ELF-1 (cell line): Measurements from ENCODE around the gene ATOH8.

Experiments
- DNase-seq: peaks from one replicate; pipeline ENCODE4 v3.0.0-alpha.2; 2016; ENCODE audit warnings: low read depth, low spot score

Gene ATOH8

DNA sequence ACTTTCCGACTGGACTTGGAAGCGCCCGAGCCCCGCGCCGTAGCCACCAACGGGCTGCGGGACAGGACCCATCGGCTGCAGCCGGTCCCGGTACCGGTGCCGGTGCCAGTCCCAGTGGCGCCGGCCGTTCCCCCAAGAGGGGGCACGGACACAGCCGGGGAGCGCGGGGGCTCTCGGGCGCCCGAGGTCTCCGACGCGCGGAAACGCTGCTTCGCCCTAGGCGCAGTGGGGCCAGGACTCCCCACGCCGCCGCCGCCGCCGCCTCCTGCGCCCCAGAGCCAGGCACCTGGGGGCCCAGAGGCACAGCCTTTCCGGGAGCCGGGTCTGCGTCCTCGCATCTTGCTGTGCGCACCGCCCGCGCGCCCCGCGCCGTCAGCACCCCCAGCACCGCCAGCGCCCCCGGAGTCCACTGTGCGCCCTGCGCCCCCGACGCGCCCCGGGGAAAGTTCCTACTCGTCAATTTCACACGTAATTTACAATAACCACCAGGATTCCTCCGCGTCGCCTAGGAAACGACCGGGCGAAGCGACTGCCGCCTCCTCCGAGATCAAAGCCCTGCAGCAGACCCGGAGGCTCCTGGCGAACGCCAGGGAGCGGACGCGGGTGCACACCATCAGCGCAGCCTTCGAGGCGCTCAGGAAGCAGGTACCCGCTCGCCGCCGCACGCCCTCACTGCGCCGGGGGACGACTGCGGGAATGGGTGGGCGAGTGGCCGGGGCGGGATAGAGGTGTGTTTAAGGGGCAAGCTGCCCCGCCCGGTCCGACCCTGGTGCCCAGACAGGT, 713 bp downstream of the ATOH8 start:
- peak; percentile 72 for DNase-seq

DNA sequence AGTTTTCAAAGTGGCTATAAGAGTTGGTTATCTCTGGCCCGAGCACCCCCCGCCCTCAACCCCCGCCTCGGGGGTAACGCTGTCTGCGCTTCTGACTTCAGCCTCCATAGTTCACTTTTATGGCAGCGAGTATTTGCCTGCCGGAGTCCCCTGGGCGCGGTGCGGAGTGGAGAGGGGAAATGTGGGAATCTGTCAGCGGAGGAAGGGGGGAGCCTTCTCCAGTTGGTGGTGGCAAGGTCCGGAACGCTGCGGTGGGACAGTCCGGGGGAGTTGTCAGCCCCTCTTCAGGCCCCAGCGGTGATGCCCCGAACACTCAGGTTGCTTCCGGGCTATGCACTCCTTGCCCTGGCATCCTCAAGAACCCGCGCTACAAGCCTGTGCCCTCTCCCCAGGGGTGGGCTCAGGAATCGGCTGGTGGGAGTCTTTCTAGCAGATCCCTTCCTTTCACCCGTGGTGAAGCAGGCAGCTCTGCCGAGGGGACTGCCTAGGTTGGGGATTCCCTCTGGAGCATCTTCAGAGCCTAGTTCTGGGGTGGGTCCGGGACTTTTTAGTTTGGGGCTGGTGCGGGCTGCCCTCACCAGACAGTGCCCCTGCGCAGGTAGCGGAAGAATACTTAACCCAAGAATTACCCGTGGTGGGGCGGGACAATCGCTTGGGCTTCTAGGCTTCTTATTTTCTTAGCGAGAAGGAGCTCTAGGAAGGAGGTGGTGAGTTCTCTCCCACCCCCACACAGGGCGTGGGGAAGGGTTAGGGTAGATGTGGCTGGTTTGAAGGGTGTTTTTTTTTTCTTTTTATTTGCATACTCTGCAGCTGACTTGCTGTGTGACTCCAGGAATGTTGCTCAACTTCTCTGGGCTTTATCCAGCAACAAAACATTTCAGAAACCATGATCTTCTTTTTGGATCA, 1.6 kb downstream of the ATOH8 start:
- DNase-seq, result no peak

DNA sequence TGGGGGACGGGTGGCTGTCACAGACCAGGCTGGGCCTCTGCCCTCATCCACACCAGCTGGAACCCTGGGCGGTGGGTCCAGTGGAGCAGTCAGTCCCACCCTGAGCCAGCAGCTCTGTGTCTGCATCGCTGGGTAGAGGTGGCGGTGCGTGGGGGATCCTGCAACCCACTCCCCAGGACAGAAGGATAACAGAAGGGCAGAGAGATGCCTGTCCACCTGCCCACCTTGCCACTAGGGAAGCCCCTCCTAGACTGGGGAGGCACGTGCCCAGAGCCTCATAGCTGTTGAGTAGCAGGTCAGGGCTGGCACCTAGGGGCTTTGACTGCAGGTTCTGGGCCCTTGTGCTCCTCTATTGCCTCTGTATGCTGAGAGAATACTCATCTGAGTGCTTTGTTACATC, 2.4 kb downstream of the ATOH8 start:
- DNase-seq, result no peak

DNA sequence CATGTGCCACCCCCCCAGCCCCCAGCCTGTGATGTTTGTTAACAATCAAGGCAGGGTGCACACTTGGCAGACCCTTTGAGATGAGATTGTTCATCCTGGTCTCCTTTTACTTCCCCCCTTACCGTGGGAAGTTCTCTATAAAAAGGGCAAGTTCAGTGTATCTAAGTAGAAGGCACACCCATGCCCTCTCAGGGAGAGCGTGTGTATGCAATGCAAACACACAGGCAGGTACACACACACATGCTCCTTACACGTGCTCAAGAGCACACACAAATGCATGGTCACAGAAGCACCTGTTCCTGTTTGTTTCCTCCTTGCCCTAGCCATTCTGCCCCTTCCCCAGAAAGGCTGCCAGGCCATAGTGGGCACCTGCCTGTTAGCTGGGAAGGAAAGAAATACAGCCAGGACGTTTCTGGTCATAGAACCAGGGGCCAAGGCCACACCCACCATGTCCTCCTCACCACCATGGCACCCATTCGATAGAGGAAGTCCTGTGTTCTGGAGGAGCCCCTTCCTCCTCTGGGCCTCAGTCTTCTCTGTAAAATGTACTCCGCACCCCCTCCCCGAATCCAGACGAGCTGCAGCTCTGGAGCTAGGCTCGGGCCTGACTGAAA, 3.1 kb downstream of the ATOH8 start:
- DNase-seq, result no peak

DNA sequence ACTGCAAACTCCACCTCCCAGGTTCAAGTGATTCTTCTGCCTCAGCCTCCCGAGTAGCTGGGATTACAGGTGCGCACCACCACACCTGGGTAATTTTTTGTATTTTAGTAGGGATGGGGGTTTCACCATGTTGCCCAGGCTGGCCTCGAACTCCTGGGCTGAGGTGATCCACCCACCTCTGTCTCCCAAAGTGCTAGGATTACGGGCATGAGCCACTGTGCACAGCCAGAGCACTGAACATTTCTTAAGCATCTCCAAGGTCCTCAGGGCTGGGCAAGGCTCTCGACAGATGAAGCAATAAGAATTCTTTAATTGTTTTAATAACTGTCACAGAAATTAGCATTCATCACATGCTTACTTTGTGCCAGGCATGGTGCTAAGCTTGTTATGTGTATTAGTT, 4.1 kb downstream of the ATOH8 start:
- no peak for DNase-seq

DNA sequence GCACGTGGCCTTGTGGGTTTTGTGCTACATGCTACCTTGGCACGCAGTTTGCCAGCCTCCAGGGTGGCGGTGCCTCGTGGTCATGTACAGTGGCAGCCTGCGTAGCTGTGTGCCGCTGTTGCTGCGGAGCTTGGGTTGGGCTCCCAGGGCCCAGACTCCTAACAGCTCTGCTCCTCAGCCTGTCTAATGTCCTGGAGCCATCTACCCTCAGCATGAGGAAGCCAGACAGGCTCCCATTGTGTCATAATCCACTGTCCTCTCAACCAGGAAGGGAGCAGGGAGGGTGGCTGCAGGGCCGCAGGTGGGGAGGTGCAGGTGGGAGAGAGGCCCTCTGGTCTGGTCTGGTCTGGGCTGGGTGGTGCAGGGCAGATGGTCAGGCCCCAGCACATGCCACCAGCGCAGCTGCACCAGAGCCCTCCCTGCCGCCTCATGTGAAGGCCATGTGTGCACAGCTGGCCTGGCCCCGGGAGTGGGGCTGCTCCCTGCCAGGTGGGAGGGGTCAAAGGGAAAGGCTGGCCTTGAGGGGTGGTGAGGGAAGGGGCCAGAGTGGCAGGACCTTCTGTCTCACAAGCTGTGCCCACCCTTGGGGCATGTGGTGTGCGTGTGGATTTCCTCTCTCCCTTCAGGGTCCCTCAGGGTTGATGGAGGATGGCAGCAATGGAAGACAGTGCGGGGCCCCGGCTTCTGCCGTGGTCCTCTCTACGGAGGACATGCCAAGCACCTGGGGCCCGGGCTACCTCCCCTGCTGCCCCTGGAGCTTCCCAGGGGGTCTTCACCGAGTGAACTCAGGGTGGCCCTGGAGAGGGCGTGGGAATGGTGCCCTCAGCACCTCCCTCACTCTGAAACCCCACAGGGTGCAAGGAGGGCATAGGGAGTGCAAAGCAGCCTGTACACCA, 4.8 kb downstream of the ATOH8 start:
- DNase-seq, result peak; percentile 47

DNA sequence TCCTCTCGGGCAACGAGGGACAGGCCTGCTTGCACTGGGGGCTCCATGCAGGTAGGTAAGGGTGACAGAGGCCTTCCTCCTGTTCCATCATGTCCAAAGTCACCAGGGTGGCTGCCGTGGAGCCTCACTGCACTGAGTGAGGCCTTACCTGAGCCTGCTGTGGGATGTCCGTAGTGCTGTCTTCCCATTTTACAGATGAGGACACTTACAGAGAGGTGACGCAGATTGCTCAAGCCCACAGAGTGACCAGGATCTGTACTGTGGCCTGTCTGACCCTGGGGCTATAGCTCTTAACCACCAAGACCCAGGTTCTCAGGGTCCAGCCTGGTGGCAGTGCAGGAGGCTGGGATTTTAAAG, 5.4 kb downstream of the ATOH8 start:
- DNase-seq, result no peak

DNA sequence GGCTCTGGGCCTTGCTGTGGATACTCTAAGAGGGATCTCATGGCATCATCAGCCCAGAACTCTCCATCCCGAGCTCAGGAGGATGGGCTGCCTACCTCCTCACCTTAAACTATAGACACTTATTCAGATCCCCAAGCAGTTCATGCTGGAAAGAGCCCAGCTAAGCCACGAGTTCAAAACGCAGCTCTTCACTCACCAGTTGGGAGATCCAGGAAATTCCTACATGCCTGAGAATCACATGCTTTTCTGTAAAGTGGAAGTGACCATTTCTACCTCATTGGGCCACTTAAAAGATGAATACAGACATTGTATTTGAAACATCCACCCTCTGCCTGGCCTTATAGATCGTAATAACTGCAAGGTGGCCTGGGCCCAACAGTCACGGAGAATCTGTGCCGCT, 6.6 kb downstream of the ATOH8 start:
- no peak for DNase-seq

DNA sequence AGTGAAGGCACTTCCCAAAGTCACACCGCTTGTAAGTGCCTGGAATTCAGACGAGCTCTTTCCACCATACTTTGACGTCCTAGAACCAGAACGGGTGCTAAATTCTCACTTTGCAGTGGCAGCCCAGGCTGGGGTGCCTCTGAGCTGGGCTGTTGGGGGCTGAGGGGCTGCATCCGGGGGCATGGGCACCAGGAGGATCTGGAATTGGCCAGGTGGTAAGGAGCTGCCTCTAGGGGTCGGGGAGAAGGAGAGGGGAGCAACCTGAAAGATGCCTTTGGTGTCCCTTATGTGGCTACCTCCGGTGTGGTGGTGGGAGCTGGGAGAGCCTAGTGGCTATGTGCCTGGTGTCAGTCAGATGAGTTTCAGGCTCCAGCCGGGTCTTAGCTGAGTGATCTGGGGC, 7.1 kb downstream of the ATOH8 start:
- no peak for DNase-seq

DNA sequence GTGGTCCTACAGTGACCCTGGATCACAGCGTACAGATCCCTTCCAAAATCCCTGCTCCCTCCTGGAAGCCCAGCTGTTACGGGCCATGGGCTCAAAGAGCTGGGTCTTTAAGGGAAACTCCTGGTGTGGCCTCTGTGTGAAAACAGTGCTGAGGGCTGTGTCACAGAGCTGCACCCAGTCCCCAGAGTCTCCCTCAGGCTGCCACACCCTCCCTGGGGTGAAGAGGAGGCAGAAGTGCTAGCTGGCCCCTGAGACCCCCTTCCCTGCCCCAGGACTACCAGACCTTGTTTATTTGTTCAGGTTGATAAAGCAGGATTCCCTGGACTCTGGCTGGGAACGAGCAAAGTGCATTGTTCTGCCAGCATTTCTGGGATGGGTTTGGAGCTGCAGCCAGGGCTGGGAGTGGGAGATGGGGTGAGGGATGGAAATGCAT, 7.7 kb downstream of the ATOH8 start:
- no peak for DNase-seq

DNA sequence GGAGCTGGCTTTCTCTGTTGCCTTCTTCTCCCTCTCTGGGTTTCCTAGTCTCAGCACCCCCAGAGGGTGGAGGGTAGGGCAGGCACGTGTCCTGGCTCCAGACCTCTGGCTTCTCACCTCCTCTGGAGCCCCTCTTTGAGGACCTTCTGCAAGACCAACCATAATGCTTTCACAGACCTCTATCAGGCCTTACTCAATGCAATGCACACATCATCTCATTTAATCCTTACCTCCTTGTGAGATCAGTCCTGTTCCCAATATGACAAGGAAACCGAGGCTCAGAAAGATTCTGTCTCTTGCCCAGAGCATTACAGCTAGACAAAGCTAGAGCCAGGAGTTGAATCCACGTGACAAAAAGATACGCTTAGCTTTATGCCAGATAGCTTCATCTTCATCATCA, 8.2 kb downstream of the ATOH8 start:
- no peak for DNase-seq

DNA sequence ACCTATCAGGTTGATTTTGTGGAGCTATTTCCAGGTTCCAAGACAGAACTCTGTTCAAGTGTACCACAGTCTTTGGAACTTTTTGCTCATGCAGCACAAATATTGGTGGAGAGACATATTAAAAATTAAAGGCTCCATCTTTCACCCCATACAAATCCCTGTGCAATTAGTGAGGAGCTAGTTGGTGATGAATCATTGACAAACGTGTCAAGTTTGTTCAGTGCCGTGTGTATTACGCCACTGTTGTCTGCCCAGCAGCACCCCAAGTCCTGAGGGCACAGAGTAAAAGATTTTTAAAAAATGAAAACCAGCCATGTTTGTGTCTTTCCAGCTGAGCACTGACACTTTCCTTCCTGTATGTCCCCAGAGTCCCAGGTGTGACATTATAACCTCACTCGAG, 9.3 kb downstream of the ATOH8 start:
- no peak for DNase-seq

DNA sequence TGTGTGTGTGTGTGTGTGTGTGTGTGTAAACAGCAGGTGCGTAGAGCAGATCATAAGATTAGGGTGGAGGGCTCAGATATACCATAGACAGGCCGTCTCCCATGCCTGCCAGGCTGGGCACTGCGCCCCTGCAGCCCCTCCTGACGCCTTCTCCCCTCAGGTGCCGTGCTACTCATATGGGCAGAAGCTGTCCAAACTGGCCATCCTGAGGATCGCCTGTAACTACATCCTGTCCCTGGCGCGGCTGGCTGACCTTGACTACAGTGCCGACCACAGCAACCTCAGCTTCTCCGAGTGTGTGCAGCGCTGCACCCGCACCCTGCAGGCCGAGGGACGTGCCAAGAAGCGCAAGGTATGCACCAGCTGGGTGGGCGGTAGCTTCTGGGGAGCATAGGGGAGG, 10.0 kb downstream of the ATOH8 start:
- no peak for DNase-seq

DNA sequence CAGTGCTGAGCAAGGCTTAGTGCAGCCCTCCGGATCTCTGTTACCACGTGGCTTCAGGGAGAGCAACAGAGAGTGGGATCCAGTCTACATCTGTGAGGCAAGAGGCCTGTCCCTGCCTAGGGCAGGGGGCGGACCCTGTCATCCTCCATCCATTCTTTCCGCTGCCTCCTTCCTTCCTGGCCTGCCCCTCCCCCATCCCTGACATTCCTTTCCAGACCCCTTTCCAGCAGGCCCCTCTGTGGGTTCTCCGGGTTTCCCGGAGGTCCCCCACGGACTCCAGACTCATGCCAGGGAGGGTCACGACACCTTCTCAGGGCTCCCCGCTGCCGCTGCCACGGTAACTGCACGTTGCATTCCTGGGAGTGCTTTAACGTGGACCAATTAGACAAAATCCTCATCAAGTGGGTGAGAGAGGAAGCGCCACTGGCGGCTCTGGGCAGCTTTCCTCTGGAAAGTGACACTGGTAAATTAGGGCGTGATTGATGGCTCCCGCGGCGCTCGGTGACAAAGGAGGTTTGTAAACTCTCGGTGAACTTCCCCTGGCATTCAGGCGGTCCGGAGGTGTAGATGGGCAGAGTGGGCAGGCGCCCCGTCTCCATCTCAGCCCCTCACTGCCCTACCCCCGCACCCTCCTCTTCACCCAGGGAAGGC, 11.4 kb downstream of the ATOH8 start:
- peak; percentile 95 for DNase-seq

DNA sequence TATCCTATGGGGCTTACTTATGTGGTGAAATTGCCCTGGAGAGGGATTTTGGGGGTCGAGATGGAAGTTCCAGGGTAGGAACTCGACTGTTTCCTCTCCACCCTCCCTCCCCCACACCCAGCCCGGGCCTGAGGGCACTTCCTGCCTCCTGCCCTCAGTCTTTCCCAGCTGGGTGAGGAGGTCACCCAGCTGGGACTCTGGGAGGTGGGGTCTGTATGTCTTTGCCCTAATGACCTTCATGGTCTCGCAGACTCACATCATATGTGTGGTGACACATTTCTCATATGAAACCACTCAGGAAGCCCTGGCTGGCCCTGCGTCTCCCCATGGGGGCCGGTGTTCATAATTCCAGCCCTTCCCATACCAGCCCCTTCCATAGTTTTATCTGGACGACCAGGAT, 12.4 kb downstream of the ATOH8 start:
- no peak for DNase-seq

DNA sequence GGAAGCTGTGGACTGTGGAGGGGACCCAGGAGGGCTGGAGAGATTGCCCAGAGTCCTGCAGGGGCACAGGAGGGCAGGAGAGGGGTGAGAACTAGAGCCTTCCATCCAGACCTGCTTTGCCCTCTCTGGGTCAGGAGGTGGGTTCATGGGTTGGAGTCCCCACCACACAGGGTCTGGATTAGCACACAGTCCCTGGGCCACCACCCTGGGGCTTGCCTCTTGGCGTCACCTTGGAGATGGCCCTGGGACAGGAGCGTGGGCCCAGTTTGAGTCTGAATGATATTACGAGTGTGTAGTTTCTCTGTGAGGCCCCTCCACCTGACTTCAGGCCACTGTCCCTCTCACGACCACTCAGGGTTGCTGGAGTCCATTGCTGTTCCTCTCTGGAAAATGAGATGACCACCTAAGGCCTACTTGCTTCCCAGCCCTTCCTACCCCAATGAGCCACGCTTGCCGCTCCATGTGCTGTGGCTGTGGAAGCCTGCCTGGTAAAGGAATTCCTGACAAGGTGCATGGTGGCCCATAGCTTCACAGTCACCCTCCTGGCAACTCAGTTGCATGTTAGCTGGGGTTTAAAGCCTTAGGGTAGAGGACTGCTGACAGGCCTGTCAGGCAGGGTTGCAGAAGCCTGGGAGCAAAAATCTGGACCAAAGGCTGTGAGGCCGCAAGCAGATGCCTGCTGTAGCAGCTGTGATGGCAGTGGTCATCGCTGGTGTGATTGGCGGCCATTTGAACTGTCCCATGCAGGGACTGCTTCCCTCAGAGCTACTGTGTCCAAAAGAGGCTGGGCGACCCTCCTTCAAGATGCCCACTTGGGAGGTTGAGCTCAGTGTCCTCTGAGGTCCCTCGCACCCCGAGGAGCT, 14.2 kb downstream of the ATOH8 start:
- DNase-seq, result no peak

DNA sequence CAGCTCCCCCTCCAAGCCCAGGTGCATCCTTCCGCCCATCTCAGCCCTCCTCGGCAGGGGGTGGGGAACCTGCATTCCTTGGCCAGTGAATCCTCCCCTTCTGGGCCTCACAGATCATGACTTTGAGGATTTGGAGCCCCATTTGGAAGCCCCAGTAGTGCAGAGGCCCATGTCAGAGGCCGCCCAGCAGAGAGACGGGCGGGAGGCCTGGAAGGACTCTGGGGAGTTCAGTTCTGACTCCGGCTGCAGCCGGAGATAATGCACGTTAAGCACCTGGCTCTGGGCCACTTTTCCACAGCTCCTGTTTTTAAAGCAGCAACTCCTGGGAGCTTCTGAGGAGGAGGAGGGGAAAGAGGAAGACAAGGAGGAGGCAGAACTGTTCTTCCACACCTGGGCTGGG, 14.9 kb downstream of the ATOH8 start:
- no peak for DNase-seq

DNA sequence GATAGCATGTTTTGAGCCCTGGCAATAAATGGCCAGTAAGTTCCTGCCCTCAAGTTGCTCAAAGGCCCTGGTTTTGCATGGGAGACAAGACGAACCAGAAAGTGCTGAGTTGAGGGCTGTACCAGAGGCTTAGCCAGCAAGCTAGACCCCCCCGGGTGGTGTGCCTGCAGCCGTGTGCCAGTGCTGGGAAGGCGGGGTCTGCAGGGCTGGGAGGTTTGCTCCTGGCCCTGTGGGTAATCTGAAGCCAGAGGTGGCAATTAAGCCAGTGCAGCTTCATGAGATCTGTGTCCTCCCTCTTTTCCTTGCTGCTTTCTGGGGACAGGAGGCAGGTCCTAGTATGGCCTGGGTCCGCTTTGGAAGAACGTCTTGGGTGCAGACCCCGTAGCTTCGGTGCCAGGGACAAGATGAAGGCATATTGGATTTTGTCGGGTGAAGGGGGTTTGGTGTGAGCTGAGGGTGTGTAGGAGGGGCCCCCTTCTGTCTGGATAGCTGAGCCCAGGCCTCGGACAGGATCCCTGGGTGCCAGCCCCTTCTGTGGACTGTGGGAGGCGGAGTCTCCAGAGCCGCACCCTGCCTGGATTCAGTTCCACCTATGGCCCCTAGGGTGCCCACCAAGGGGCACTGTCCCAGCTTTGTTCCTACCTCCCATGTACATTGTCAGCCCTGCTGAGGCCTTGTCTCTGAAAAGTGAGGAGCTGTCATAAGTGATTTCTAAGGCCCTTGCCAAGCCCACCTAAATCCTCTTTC, 15.6 kb downstream of the ATOH8 start:
- DNase-seq, result peak; percentile 54

DNA sequence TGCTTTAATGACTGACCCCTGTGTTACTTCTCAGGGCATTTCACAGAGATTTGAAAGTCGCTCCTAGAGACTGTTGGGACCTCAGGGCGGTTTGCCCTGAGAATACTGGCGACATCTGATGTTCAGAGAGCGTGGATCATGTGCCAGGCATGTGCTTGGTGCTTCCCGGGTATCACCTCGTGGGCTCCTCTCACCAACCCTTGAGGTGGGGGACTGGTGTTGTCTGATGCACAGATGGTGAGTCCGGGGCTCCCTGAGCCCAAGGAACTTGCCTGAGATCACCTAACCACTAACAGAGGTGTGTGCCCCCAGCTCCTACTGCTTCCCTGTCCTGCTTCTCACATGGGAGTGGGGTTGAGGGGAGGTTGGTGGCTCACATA, 16.2 kb downstream of the ATOH8 start:
- DNase-seq, result no peak
